ENCODE measurements around the gene SLC31A1.
A peak's percentile ranks its signal among the peaks of the same experiment; 100 is the strongest.

SLC31A1 gene

DNA sequence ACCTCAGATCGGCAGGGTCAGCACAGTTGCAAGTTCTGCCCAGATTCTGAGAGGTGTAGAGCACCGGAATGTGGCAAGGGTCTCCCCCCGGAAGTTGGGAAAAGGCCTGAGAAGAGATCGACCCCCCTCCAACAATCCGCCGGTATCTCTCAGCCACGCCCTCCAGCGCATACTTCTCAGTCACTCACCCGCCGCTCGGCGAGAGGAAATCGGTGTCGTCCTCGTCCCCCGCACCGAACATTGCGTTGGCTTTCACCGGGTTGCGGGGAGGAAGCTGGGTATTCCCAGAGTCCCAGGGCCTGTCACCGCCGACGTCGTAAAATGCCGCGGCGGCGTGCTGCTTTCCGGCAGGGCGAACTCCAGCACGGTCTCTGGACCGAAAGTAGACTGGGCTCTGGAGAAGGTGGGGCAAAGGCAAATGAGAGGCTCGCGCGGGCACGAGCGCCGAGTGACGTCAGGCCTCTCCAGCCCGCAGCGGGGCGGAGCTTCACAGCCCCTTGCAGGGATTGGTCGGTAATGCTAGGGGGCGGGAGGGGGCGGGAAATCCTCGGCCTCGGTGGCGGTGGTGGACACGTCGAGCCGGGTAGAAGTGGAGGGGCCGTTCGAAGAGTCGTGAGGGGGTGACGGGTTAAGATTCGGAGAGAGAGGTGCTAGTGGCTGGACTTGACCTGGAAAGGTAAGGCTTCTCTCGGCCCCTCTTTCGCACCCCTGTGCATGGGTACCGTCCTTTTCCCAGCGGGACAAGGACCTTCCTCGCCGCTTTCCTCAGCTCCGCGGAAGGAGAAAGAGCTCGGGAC is at the start of gene SLC31A1, which contains the start of gene FKBP15:
Gene SLC31A1 (plus strand): TSS at position 542 of the 797 bp plus-strand sequence. CDS start 34,605 bp downstream, outside the sequence.
Gene FKBP15 (minus strand): TSS at position 275 of the 797 bp plus-strand sequence. CDS start 34 bp downstream, at position 241.
- DNase-seq (ENCODE audit: low read depth) = peak; percentile 98

- no peak for DNase-seq (ENCODE audit: low read depth)
These were observed 48.0 kb upstream of the SLC31A1 start for GRCh38 chr9:113173341-113173740.

GRCh38 chr9:113176803-113177202 is 44.5 kb upstream of the SLC31A1 start:
- DNase-seq (ENCODE audit: low read depth) = no peak

- DNase-seq (ENCODE audit: low read depth) = no peak
These were observed 44.1 kb upstream of the SLC31A1 start for GRCh38 chr9:113177251-113177650.

- peak; percentile 76 for DNase-seq (ENCODE audit: low read depth)
These were observed 43.3 kb upstream of the SLC31A1 start for GRCh38 chr9:113178087-113178486.

- DNase-seq (ENCODE audit: low read depth) = no peak
These were observed 41.5 kb upstream of the SLC31A1 start for GRCh38 chr9:113179839-113180238.

- DNase-seq (ENCODE audit: low read depth) = no peak
These were observed 40.2 kb upstream of the SLC31A1 start for GRCh38 chr9:113181165-113181564.

GRCh38 chr9:113183956-113184488 is 37.3 kb upstream of the SLC31A1 start:
- no peak for DNase-seq (ENCODE audit: low read depth)

DNA sequence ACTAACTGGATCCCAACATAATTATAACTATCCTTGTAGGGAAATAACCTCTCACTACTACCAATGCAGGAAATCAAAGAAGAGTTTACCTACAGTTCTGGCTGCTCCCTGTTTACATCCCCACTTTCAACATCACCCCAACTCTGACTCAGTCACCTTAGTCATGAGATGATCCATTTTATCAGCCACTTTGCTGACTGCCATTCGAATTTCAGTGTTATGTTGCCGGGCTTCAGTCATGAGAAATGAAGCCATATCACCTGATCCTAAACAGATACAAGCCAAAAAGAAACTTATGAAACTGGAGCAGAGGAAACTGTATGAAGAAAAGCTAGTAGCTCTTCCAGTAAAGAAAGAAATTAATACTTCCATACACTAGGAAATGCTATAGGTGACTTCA is 36.8 kb upstream of the SLC31A1 start:
- no peak for DNase-seq (ENCODE audit: low read depth)

DNA sequence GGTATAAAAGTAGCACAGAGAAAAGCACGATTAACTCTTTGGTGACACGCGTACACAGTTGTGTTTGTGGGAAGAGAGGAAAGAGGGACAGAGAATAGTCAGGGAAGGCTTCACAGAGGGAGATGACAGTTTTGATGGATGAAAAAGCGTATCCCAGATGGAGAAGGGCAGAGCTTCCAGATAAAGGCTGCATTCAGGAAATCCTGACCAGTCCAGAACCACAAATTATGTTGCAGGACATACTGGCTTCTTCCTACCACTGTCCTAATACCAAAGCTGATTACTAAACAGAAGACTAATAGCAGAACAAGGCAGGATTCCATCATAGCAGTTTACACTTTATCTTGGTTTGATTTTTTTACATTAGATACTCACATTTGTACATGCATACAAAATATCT is 36.1 kb upstream of the SLC31A1 start:
- DNase-seq (ENCODE audit: low read depth) = no peak

DNA sequence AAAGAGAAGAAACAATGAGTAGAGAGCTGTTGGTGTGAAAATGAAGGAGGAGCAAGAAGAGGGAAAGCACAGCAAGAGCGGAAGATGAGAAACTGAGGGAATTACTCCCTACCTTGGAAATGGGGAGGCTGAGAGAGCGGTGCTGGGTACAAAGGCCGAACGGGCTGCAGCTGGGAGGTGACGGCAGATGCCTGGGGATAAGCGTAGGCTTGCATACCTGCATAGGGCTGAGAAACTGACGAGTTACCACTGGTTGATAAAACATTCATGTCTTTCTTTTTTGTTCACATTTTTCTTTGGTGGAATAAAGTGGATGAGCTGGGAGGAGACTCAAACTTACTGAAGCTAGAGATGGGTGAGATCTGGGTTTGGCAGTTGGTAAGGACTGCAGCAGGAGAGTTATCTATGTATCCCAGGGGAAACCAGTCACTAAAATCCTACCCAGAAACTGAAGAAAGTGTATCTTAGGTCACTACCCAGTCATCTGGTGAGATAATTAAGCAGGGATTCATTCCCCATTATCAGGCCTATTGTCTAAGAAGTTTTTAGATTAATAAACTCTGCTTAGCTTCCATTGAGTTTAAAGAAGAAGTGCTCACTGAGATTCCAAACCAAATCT is 35.1 kb upstream of the SLC31A1 start:
- no peak for DNase-seq (ENCODE audit: low read depth)

DNA sequence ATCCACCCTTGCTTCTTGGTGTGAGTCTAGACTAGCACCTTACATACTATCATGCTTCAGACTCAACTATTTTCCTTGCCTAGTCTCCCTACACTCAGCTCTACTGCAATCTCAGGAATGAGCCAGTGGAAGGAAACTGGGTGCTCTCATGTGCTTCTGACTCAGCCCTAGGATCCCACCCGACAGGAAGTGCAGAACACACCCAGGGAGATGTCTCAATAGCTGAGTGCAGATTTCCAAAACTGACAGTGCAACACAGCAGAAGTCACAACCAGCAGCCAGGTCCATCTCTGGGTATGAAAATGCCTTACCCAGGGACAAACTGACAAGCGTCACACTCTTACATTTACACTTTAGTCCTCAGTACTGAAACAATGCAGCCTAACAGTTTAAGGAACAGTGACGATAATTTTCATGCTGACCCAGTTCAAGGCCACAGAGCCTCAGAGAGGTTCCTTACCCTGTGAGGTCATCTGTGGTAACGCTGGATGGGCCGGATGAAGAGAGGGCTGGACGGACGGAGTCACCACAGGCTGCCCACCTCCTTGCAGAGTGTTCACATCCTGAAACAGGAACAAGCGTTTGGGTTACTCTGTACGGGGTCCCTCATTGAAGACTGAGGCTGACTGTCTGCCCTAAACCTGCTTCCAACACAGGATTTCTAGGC is 33.3 kb upstream of the SLC31A1 start:
- peak; percentile 95 for DNase-seq (ENCODE audit: low read depth)

DNA sequence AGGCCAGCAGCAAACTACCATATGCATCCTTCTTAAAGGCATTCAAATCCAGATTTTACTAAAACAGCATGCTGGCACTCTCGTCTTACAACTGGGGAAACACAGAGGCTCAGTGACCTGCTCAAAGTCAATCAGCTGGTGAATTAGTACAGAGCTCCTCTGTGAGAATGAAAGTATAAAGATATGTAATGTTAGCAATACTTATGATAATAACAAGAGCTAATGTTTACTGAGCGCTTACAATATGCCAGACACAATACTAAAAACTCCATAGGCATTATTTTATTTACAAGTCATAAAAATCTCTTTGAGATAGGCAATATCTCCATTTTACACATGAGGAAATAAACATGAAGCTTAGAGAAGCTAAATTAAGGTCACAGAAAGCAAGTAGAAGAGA is 28.9 kb upstream of the SLC31A1 start:
- no peak for DNase-seq (ENCODE audit: low read depth)

- no peak for DNase-seq (ENCODE audit: low read depth)
These were observed 21.5 kb upstream of the SLC31A1 start for GRCh38 chr9:113199683-113200329.

- no peak for DNase-seq (ENCODE audit: low read depth)
These were observed 15.9 kb upstream of the SLC31A1 start for GRCh38 chr9:113205432-113205831.

GRCh38 chr9:113205861-113206260 is 15.5 kb upstream of the SLC31A1 start:
- no peak for DNase-seq (ENCODE audit: low read depth)

DNA sequence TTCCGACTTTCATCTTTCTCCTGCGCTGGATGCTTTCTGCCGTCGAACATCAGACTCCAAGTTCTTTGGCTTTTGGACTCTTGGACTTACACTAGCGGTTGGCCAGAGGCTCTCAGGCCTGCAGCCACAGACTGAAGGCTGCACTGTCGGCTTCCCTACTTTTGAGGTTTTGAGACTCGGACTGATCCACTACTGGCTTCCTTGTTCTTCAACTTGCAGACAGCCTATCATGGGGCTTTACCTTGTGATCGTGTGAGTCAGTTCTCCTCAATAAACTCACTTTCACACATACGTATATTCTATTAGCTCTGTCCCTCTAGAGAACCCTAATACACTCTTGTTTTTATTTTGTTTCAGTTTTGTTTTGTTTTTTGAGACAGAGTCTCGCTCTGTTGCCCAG is 10.5 kb upstream of the SLC31A1 start:
- no peak for DNase-seq (ENCODE audit: low read depth)

- no peak for DNase-seq (ENCODE audit: low read depth)
These were observed 6.2 kb upstream of the SLC31A1 start for GRCh38 chr9:113215132-113215531.

DNA sequence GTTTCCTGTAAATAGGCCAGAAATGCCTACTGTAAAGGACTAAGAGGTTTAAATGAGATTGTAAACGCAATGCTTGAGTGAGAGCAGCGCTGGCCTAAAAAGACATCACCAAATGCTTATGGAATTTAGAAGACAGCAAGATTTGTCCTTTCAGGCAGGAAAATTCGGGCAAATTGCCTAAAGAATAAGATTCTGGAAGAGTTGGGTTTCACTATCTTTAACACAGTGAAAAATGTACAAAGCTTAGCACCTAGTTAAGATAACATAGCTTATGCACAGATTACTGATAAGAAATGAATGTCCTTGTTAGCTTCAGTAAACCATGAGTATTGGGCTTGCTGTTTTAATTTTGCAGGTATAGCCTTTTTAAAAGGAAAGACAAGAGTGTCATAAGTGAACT is 4.9 kb upstream of the SLC31A1 start:
- no peak for DNase-seq (ENCODE audit: low read depth)

DNA sequence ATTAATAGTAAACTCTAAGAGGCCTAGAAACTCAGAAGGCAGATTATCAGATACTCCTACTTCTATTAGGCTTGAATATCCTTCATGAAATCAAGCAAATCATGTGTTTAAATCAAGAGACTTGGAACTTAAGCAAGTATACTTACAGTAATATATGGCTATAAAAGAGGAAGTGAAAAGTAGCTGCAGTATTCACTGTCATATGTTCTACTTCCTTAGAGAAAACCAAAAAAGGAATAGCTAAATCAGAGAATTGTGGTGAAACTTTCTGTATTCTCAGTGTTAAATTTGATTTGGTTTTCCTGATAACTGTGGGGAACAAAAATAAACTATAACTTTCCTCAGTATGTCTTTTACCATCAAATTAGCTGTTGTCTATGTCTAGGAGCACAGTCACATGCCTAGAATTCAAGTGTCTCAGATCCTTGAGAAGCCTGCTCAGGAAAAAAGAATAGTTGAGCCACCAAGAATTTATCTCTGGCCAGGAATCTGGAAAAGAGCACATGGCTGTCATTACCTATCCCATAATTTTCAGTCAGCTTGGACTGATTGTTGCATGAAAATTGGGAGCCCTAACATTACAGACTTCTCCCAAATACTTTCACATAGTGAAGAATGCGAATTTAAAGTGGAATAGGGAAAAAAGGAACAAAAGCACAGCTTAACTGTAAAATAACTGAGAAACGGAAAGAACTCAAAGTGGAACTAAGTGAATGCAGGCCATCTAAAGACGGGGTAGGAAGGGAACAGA is 2.0 kb upstream of the SLC31A1 start:
- peak; percentile 13 for DNase-seq (ENCODE audit: low read depth)

GRCh38 chr9:113219969-113220368 is 1.4 kb upstream of the SLC31A1 start:
- peak; percentile 87 for DNase-seq (ENCODE audit: low read depth)

Data from EH (cell line).